NCI-H510A treated with DMSO at 0.1 percent for 48 hours (cell line): ENCODE measurements around the gene PSD4.

Source experiments
- DNase-seq: peaks from one replicate; lab custom pipeline; 2025; lab: John Stamatoyannopoulos, UW

PSD4 gene

GRCh38 chr2:113238871-113239839 is 65.4 kb downstream of the PSD4 start:
- DNase-seq, result no peak

GRCh38 chr2:113240150-113240914 is 66.6 kb downstream of the PSD4 start:
- peak; percentile 6 for DNase-seq

GRCh38 chr2:113240915-113241911 is 67.4 kb downstream of the PSD4 start:
- DNase-seq, result no peak

- DNase-seq, result no peak
These were observed 68.6 kb downstream of the PSD4 start for GRCh38 chr2:113242327-113242726.

GRCh38 chr2:113245276-113245711 is 71.5 kb downstream of the PSD4 start:
- DNase-seq, result no peak

- DNase-seq, result no peak
These were observed 72.8 kb downstream of the PSD4 start for GRCh38 chr2:113246606-113247005.

GRCh38 chr2:113248997-113249770 is 75.4 kb downstream of the PSD4 start:
- peak; percentile 24 for DNase-seq

GRCh38 chr2:113251118-113251517 is 77.3 kb downstream of the PSD4 start:
- no peak for DNase-seq

- DNase-seq, result no peak
These were observed 78.3 kb downstream of the PSD4 start for GRCh38 chr2:113252047-113252590.

- DNase-seq, result no peak
These were observed 79.7 kb downstream of the PSD4 start for GRCh38 chr2:113253453-113253852.

- no peak for DNase-seq
These were observed 81.6 kb downstream of the PSD4 start for GRCh38 chr2:113255140-113256070.

GRCh38 chr2:113257516-113258264 is 83.9 kb downstream of the PSD4 start:
- no peak for DNase-seq

GRCh38 chr2:113258471-113259147 is 84.8 kb downstream of the PSD4 start:
- DNase-seq, result no peak
